Esophagus muscularis mucosa (tissue), 4 donors: ENCODE results near the gene POU4F2. TPM values are rescaled to one million over a fixed set of nuclear protein-coding genes. Genes with fewer than 3 reads are reported as not detected.
A peak's percentile ranks its signal among the peaks of the same experiment; 100 is the strongest.
"Not testable (repeated sequence)": the region's sequence is repeated elsewhere in the genome, so short reads cannot be mapped to it uniquely, and the experiment has no call there.

Experiments used
- DNase-seq: peaks from one replicate; pipeline ENCODE4 v3.0.0-alpha.2; 2017; ENCODE audit errors: extremely low spot score
- H3K27ac ChIP-seq, 4 donors: fragments of 200-600 bp; sonication (generic); replicated peaks in 1 of 4; 1 replicate in 3 of 4; 2 replicates in 1 of 4; pipeline ENCODE4 v1.5.1; 2016 to 2019; ENCODE audit warnings: mild to moderate bottlenecking in 1 of 4
- H3K27me3 ChIP-seq, 4 donors: fragments of 200-600 bp; sonication (generic); one replicate each; pipeline versions ENCODE4 v1.5.1 to v1.6.0; 2016 to 2019
- H3K36me3 ChIP-seq, 4 donors: fragments of 200-600 bp; sonication (generic); one replicate each; pipeline ENCODE4 v1.5.1; 2016 to 2019
- H3K4me1 ChIP-seq, 4 donors: fragments of 200-600 bp; sonication (generic); one replicate each; pipeline ENCODE4 v1.5.1; 2016 to 2019
- H3K4me3 ChIP-seq, 4 donors: fragments of 200-600 bp; sonication (generic); 1 replicate in 2 of 4; 2 replicates in 2 of 4; pipeline ENCODE4 v1.5.1; 2016 to 2019; ENCODE audit warnings: mild to moderate bottlenecking in 4 of 4, moderate library complexity in 1 of 4
- H3K9me3 ChIP-seq, 4 donors: fragments of 200-600 bp; sonication (generic); 1 replicate in 3 of 4; 2 replicates in 1 of 4; pipeline ENCODE4 v1.5.1; 2016 to 2019
- EP300 ChIP-seq: sonication (generic); formaldehyde crosslinking; IDR thresholded peaks from one replicate; pipeline ENCODE4 v1.6.1; 2017; ENCODE audit warnings: antibody characterized with exemption
- POLR2A ChIP-seq: fragments of 450-650 bp; IDR thresholded peaks from one replicate; pipeline ENCODE4 v1.6.1; 2017; ENCODE audit warnings: antibody characterized with exemption, moderate library complexity, mild to moderate bottlenecking, low read depth
- POLR2AphosphoS5 ChIP-seq, 2 donors: sonication (generic); formaldehyde crosslinking; IDR thresholded peaks; one replicate each; pipeline ENCODE4 v1.6.1; 2017; ENCODE audit warnings: antibody characterized with exemption in 2 of 2
- WGBS: methylation state at CpG from one replicate; pipeline ENCODE4 v1.1.5; 2018; 5-methylcytosine and 5-hydroxymethylcytosine counted together
- intact Hi-C: fragments of 100-400 bp; cut with DNase I; formaldehyde crosslinking; loops from one replicate; pipeline ENCODE4 v1.15.1; 2023
- total RNA-seq, 4 donors: library from RNA; depleted of rRNA; stranded (reverse); fragments of >200 nt; gene quantifications; one replicate each; pipeline versions ENCODE4 v1.1.0 to v1.2.1, GENCODE V29; 2016
- TF ChIP-seq, protein P1 (sequence below), 3 experiments: fragments of 200-600 bp in 2 of 3; fragments of 450-650 bp in 1 of 3; sonication (generic) in 2 of 3; IDR thresholded peaks; one replicate each; pipeline ENCODE4 v1.5.1; 2017 to 2019; ENCODE audit warnings: antibody characterized with exemption in 3 of 3, mild to moderate bottlenecking in 2 of 3, moderate library complexity in 1 of 3

The POU4F2 gene
- total RNA-seq, 4 donors from 2014 or later = not detected

DNA sequence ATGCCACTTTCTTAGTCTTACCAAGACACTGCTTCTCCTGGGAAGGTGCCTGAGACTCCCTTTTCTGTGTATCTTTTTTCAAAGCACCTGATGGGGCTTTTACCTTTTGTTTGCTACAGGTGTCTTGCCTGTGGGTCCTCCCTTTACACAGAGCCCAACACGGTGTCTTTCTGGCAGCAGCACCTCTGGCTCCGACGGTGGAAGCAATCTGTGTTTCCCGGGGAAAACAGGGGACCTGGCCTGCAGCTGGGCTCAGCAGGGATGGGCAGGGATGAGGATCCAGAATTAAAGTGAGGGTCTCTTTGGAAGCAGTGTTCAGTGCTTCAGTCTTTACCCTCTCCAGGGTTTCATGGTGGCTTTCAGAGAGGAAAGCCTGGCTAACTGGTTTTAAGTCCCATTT is 11.3 kb downstream of the POU4F2 start:
- H3K4me3 ChIP-seq = no peak overlapping the region
- H3K27ac ChIP-seq = no peak overlapping the region
- no peaks in the 10 kb centered on the region for H3K9me3 ChIP-seq
- DNase-seq = no peak
- TF ChIP-seq, protein P1, sequence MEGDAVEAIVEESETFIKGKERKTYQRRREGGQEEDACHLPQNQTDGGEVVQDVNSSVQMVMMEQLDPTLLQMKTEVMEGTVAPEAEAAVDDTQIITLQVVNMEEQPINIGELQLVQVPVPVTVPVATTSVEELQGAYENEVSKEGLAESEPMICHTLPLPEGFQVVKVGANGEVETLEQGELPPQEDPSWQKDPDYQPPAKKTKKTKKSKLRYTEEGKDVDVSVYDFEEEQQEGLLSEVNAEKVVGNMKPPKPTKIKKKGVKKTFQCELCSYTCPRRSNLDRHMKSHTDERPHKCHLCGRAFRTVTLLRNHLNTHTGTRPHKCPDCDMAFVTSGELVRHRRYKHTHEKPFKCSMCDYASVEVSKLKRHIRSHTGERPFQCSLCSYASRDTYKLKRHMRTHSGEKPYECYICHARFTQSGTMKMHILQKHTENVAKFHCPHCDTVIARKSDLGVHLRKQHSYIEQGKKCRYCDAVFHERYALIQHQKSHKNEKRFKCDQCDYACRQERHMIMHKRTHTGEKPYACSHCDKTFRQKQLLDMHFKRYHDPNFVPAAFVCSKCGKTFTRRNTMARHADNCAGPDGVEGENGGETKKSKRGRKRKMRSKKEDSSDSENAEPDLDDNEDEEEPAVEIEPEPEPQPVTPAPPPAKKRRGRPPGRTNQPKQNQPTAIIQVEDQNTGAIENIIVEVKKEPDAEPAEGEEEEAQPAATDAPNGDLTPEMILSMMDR (IDR thresholded peaks at IDR 0.05) = no peak
- TF ChIP-seq POLR2AphosphoS5 (IDR thresholded peaks at IDR 0.05) (no peak), POLR2A (no peak), EP300 (no peak)
- 2% methylated on average over 4 of the region's 4 CpGs for WGBS
- H3K27me3 ChIP-seq = peaks cover 2 to 94% (median 25%) of the 10 kb centered on the region in 4 donors
- H3K4me1 ChIP-seq = peaks cover 0 to 19% (median 17%) of the 10 kb centered on the region in 4 donors
- intact Hi-C loops = no loop called here
- H3K36me3 ChIP-seq = no peaks in the 10 kb centered on the region

DNA sequence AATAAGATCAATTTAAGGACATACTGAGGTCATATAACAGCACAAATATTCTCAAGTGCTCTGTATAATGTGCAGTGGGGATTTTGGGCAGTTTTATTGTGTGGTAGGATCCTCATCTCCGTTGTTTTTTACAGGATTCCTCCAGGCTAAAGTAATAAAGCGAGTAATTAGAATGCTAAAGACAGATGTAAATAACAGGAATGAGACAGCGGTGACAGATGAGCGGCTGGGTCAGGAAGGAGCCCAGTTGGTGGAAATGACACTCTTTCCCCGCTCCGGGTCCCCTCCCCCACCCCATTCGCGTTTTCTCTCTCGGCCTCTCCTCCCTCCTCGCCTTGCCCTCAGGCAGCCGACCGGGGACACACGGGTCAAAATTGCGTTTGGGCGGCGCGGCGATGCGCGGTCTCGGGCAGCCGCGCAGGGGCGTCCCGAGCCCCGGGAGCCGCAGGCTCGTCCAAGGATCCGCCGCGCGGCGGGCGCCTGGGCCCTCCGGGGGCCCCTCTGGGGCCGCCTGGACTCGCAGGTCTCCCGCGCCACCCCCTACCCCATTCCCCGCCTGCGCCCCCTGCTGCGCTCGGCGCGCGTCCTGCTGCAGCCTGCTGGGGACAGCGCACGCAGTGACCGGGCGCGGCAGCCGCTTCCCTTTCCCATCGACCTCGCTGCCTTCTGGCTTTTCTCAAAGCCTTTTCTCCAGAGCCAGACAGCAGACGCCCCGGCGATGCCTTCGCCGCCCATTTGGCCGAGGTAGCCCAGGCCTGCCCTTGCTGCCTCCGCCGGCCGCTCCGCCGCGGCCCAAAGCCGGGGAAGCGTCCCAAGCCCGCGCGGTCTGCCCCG is 16.2 kb downstream of the POU4F2 start:
- H3K27me3 ChIP-seq = peaks cover 6 to 69% (median 14%) of the 10 kb centered on the region in 4 donors
- DNase-seq = peak; percentile 0
- TF ChIP-seq, protein P1 (IDR thresholded peaks at IDR 0.05) = no peak
- TF ChIP-seq POLR2A (no peak), POLR2AphosphoS5 (IDR thresholded peaks at IDR 0.05) (no peak), EP300 (no peak)
- H3K9me3 ChIP-seq = no peaks in the 10 kb centered on the region
- under 1% methylated on average over 22 of the region's 72 CpGs for WGBS
- no peaks in the 10 kb centered on the region for H3K36me3 ChIP-seq
- H3K4me1 ChIP-seq = peaks cover 6 to 20% (median 15%) of the 10 kb centered on the region in 4 donors
- peak overlapping the region; percentile 53 to 63 (median 58) for H3K4me3 ChIP-seq
- no peak overlapping the region for H3K27ac ChIP-seq
- intact Hi-C loops = no loop called here

DNA sequence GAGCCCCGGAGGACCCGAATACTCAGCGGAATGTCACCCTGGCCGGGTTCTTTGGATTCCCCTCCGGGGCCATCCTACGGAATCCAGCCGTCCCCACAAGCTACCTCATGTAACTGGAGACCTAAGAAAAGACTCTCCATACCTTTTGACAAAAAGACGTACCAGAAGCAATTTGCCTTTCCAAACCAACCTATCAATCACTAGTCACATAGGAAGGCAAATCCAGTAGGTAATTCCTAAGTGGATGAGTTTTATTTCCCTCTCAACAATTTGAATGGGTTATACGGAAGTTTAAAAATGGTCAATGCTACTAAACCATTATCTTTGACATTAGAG is 16.8 kb downstream of the POU4F2 start:
- no peaks in the 10 kb centered on the region for H3K36me3 ChIP-seq
- 44% methylated on average over 2 of the region's 9 CpGs for WGBS
- H3K4me3 ChIP-seq = peak overlapping the region; percentile 53 to 63 (median 58)
- no peak for DNase-seq
- peaks cover 6 to 20% (median 15%) of the 10 kb centered on the region in 4 donors for H3K4me1 ChIP-seq
- TF ChIP-seq, protein P1 (IDR thresholded peaks at IDR 0.05) = no peak
- TF ChIP-seq EP300 (no peak), POLR2A (no peak), POLR2AphosphoS5 (IDR thresholded peaks at IDR 0.05) (no peak)
- H3K9me3 ChIP-seq = no peaks in the 10 kb centered on the region
- H3K27ac ChIP-seq = no peak overlapping the region
- H3K27me3 ChIP-seq = peaks cover 6 to 63% (median 14%) of the 10 kb centered on the region in 4 donors
- intact Hi-C loops = no loop called here

DNA sequence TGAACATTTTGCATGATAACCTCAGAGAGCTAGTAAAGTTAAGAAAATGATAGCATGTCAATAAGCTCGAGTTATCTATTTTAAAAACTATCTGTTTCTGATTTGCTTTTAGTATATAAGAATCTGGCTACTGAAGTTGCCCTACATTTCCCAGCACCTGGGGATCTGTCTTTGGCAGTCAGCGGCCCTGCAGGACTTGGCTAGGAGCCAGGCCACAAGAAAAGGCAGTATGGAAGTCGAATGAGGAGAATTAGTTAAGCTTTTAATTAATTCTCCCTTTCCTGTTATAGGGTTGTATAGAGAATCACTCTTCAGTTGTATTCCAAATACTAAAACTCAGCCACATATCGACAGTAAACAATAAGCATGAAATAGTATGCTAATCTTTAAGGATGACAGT is 22.7 kb downstream of the POU4F2 start:
- Histone ChIP-seq H3K27me3 (peaks cover 0 to 6% (median 0%) of the 10 kb centered on the region in 4 donors), H3K27ac (no peak overlapping the region), H3K9me3 (no peaks in the 10 kb centered on the region), H3K4me3 (no peak overlapping the region), H3K36me3 (no peaks in the 10 kb centered on the region), H3K4me1 (no peaks in the 10 kb centered on the region)
- intact Hi-C loops = no loop called here
- TF ChIP-seq POLR2A (no peak), EP300 (no peak), POLR2AphosphoS5 (IDR thresholded peaks at IDR 0.05) (no peak)
- TF ChIP-seq, protein P1 (IDR thresholded peaks at IDR 0.05) = no peak
- WGBS = 56% methylated on average over 4 of the region's 4 CpGs
- no peak for DNase-seq

DNA sequence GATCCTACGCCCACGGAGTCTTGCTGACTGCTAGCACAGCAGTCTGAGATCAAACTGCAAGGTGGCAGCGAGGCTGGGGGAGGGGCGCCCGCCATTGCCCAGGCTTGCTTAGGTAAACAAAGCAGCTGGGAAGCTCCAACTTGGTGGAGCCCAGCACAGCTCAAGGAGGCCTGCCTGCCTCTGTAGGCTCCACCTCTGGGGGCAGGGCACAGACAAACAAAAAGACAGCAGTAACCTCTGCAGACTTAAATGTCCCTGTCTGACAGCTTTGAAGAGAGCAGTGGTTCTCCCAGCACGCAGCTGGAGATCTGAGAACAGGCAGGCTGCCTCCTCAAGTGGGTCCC is 25.2 kb downstream of the POU4F2 start:
- H3K27me3 ChIP-seq, H3K36me3 ChIP-seq, H3K9me3 ChIP-seq, intact Hi-C loops, H3K4me3 ChIP-seq, H3K27ac ChIP-seq, H3K4me1 ChIP-seq, DNase-seq: not testable (repeated sequence)
- WGBS = 49% methylated on average over 4 of the region's 6 CpGs
